K562 (cell line): Measurements from ENCODE around the gene BROX. TPM values are rescaled to one million over a fixed set of nuclear protein-coding genes. Genes with fewer than 3 reads are reported as not detected.

Source experiments
- NEUROD1 ChIP-seq: fragments of 150-350 bp; IDR thresholded peaks from 2 replicates; pipeline ENCODE4 v1.6.1; 2014; ENCODE audit warnings: borderline replicate concordance, low read length, low read depth; ENCODE audit not compliant: partially characterized antibody
- PHTF2 ChIP-seq: fragments of 250-450 bp; sonication (Bioruptor Pico); IDR thresholded peaks from 2 replicates; pipeline ENCODE4 v1.5.0; 2021; ENCODE audit warnings: mild to moderate bottlenecking
- PML ChIP-seq: IDR thresholded peaks from 2 replicates; pipeline ENCODE4 v1.6.1; 2012; ENCODE audit warnings: low read length, inconsistent platforms
- SRSF9 ChIP-seq: fragments of 200-400 bp; formaldehyde crosslinking; IDR thresholded peaks from 2 replicates; pipeline ENCODE4 v1.6.1; 2017; ENCODE audit warnings: low read depth, low read length, borderline replicate concordance
- ZFP30 ChIP-seq: fragments of 250-450 bp; sonication (Bioruptor Pico); IDR thresholded peaks from 2 replicates; pipeline ENCODE4 v1.8.0; 2022; ENCODE audit warnings: moderate library complexity, mild to moderate bottlenecking, inconsistent platforms, borderline replicate concordance
- ZNF644 ChIP-seq: fragments of 200-800 bp; sonication (Bioruptor generic); IDR thresholded peaks from 2 replicates; pipeline ENCODE4 v1.6.1; 2016; ENCODE audit warnings: low read depth, missing genetic modification characterization, missing compliant biosample characterization
- polyA plus RNA-seq, 8 experiments: library from polyadenylated mRNA; depleted of rRNA in 4 of 8; stranded (reverse) in 5 of 8; unstranded in 3 of 8; fragments of >200 nt; fragmentation: Nextera tagmentation in 2 of 8; fragmentation: Illumina TruSeq in 1 of 8; extraction: Ambion mirVana in 2 of 8; extraction: Trizol in 1 of 8; gene quantifications; 2 replicates each; pipeline versions ENCODE4 v1.2.1 to v1.2.3, GENCODE V29; 2011 to 2014; ENCODE audit warnings: inconsistent platforms in 1 of 8, missing spikeins in 1 of 8
- total RNA-seq, 7 experiments: library from RNA; depleted of rRNA in 6 of 7; stranded (reverse); fragments of >200 nt in 6 of 7; fragmentation: Illumina TruSeq in 2 of 7; extraction: Trizol in 2 of 7; gene quantifications; 2 replicates each; pipeline versions ENCODE4 v1.2.1 to v1.2.3, GENCODE V29; 2011 to 2021; ENCODE audit warnings: low replicate concordance in 1 of 7
- TF ChIP-seq, protein P1 (sequence below): sonication (generic); formaldehyde crosslinking; IDR thresholded peaks from 2 replicates; pipeline ENCODE4 v1.8.0; 2023; ENCODE audit warnings: mild to moderate bottlenecking, missing genetic modification reagents
- TF ChIP-seq, protein P2 (sequence below): fragments of 450-650 bp; IDR thresholded peaks from 2 replicates; pipeline ENCODE4 v1.6.1; 2018; ENCODE audit not compliant: partially characterized antibody

BROX gene
- total and polyA plus RNA-seq, 9 of the 15 experiments (the other 6 are each of a cell fraction or from before 2014, with no cell fraction given): 9.4 to 153 (median 45.1) TPM

DNA sequence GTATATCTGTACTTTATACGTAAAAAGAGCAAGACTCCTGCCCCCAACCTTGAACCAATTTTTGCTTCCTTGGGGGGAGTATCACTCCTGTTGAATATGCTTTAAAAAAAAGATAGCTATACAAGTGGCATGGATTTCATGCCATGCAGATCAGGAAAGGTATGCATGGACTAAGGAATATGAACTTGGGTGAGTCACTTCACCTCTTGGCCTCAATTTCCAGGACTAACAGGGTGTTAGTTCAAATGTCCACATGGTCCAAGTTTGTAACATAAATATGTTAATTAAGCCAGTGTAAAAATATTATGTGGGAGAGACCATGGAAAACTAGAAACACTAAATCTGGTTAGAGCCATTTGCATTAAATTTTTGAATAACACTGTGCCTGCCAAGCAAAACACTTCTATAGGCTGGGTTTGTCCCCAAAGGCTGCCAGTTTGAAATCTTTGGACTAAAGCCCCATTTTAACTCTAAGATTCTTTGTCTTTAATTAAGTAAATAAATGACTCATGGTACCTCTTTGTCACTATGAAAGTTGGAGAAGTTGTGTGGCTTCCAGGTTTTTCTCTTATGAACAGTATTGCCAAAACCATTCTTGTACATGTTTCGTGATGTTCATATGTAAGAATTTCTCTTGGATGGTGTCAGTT lies 57.7 kb downstream of the BROX start (continued):
- TF ChIP-seq, protein P1, sequence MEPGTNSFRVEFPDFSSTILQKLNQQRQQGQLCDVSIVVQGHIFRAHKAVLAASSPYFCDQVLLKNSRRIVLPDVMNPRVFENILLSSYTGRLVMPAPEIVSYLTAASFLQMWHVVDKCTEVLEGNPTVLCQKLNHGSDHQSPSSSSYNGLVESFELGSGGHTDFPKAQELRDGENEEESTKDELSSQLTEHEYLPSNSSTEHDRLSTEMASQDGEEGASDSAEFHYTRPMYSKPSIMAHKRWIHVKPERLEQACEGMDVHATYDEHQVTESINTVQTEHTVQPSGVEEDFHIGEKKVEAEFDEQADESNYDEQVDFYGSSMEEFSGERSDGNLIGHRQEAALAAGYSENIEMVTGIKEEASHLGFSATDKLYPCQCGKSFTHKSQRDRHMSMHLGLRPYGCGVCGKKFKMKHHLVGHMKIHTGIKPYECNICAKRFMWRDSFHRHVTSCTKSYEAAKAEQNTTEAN: no peak
- TF ChIP-seq ZFP30 (CRISPR knock-in tag) (no peak), ZNF644 (tag) (no peak), SRSF9 (no peak), PHTF2 (no peak), PML (no peak), NEUROD1 (no peak)
- TF ChIP-seq, protein P2, sequence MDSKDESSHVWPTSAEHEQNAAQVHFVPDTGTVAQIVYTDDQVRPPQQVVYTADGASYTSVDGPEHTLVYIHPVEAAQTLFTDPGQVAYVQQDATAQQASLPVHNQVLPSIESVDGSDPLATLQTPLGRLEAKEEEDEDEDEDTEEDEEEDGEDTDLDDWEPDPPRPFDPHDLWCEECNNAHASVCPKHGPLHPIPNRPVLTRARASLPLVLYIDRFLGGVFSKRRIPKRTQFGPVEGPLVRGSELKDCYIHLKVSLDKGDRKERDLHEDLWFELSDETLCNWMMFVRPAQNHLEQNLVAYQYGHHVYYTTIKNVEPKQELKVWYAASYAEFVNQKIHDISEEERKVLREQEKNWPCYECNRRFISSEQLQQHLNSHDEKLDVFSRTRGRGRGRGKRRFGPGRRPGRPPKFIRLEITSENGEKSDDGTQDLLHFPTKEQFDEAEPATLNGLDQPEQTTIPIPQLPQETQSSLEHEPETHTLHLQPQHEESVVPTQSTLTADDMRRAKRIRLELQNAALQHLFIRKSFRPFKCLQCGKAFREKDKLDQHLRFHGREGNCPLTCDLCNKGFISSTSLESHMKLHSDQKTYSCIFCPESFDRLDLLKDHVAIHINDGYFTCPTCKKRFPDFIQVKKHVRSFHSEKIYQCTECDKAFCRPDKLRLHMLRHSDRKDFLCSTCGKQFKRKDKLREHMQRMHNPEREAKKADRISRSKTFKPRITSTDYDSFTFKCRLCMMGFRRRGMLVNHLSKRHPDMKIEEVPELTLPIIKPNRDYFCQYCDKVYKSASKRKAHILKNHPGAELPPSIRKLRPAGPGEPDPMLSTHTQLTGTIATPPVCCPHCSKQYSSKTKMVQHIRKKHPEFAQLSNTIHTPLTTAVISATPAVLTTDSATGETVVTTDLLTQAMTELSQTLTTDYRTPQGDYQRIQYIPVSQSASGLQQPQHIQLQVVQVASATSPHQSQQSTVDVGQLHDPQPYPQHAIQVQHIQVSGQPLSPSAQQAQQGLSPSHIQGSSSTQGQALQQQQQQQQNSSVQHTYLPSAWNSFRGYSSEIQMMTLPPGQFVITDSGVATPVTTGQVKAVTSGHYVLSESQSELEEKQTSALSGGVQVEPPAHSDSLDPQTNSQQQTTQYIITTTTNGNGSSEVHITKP: no peak
- TF ChIP-seq, all 486 proteins: peak for 0
